Body of pancreas (tissue), 4 donors: ENCODE results near the gene FRAT2.

ENCODE experiments used
- CTCF ChIP-seq, 7 experiments: fragments of 450-650 bp in 4 of 7; fragments of 200-600 bp in 3 of 7; sonication (generic) in 3 of 7; IDR thresholded peaks; one replicate each; pipeline ENCODE4 v1.5.1; 2016 to 2019; ENCODE audit warnings: antibody characterized with exemption in 7 of 7
- POLR2A ChIP-seq, 3 donors: fragments of 450-650 bp; IDR thresholded peaks; one replicate each; pipeline ENCODE4 v1.6.1; 2016; ENCODE audit warnings: antibody characterized with exemption in 3 of 3, mild to moderate bottlenecking in 2 of 3

- no peak for TF ChIP-seq POLR2A (IDR thresholded peaks at IDR 0.05)
- no peak for TF ChIP-seq CTCF (IDR thresholded peaks at IDR 0.05)
Observed at GRCh38 chr10:97338041-97338440, 3.5 kb upstream of the FRAT2 start.
